ENCODE data around the gene CCDC141.

CCDC141 gene

DNA sequence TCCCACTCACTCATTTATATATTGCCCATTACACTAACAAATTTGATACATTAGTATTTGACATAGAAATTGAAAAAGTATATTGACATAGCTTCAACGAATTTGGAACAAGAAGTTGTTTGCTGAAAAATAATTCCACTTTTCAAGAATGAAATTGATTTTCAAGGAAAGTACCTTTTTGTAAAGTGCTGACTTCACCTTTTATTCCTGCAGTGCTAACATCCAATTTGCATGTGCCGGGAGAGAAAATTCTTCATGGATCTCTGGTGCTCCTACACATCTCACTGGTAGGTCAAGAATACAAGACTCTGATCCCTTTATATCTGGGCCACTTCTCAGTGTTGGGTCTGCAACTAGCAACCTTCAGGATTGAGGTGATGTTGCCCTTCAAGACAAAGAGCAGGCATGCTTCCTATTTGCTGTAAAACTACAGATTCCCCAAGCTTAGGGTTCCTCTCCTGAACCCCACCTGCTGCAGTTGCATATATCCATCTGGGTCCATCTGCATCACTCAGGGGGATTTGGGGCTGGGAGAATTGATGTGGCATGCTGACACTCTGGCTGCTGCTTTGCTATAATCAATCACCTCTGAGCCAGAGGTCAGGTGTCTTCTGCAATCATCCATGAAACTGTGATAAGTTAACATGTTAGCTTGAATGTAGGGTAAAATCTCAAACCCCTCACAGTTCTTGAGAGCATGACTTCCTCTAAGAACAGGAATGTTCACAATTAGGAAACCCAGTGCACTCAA lies 134.3 kb downstream of the CCDC141 start:
- TF ChIP-seq, protein P1, sequence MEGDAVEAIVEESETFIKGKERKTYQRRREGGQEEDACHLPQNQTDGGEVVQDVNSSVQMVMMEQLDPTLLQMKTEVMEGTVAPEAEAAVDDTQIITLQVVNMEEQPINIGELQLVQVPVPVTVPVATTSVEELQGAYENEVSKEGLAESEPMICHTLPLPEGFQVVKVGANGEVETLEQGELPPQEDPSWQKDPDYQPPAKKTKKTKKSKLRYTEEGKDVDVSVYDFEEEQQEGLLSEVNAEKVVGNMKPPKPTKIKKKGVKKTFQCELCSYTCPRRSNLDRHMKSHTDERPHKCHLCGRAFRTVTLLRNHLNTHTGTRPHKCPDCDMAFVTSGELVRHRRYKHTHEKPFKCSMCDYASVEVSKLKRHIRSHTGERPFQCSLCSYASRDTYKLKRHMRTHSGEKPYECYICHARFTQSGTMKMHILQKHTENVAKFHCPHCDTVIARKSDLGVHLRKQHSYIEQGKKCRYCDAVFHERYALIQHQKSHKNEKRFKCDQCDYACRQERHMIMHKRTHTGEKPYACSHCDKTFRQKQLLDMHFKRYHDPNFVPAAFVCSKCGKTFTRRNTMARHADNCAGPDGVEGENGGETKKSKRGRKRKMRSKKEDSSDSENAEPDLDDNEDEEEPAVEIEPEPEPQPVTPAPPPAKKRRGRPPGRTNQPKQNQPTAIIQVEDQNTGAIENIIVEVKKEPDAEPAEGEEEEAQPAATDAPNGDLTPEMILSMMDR (IDR thresholded peaks at IDR 0.05; ENCODE audit: low read depth, low read length) = no peak
- no peak for DNase-seq (ENCODE audit: low read depth in 2 of 2)
- no peak overlapping the region for H3K4me3 ChIP-seq (replicated peaks in 1 of 2; ENCODE audit: low read depth in 2 of 2, low read length in 2 of 2)

GRCh38 chr2:178914259-178914849 lies 135.6 kb downstream of the CCDC141 start:
- no peak overlapping the region for H3K4me3 ChIP-seq (replicated peaks in 1 of 2; ENCODE audit: low read depth in 2 of 2, low read length in 2 of 2)
- peak; percentile 91 for DNase-seq (ENCODE audit: low read depth in 2 of 2)
- TF ChIP-seq, protein P1 (IDR thresholded peaks at IDR 0.05; ENCODE audit: low read depth, low read length) = peak; percentile 95

- TF ChIP-seq, protein P1 (IDR thresholded peaks at IDR 0.05; ENCODE audit: low read depth, low read length) = no peak
- DNase-seq (ENCODE audit: low read depth in 2 of 2) = no peak
- H3K4me3 ChIP-seq (replicated peaks in 1 of 2; ENCODE audit: low read depth in 2 of 2, low read length in 2 of 2) = no peak overlapping the region
Measured at GRCh38 chr2:178913049-178913441, 136.9 kb downstream of the CCDC141 start.

DNA sequence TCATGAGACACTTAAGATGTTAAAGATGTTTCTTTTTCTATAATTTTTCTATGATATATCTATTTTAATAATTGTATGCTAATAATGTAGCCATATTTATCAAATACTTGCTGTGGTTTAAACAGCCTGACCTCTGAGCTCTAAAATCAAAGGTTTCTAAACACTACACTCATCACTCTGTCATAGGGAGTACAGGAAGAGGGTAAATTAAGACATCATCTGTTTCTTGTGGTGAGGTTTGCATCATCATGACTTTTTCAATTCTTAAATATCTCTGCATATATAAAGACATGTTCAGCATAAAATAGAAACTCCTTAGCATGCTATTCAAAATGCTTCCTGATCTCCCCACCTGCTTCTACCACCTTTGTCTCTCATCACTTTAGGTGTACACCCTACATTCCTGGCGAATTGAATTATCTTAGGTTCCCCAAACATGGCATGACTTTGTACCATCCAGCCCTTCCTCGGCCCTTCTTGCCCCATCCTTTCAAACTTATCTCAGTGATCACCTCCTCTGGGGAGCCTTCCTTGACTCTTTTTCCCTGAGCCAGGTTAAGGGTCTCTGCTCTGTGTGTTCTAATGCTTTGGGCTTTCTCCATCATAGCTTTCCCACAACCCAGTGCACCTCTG lies 137.4 kb downstream of the CCDC141 start:
- TF ChIP-seq, protein P1 (IDR thresholded peaks at IDR 0.05; ENCODE audit: low read depth, low read length) = no peak
- H3K4me3 ChIP-seq (replicated peaks in 1 of 2; ENCODE audit: low read depth in 2 of 2, low read length in 2 of 2) = no peak overlapping the region
- DNase-seq (ENCODE audit: low read depth in 2 of 2) = peak in 1 of 2 donors; percentile 57

GRCh38 chr2:178911039-178911438 lies 138.9 kb downstream of the CCDC141 start:
- no peak overlapping the region for H3K4me3 ChIP-seq (replicated peaks in 1 of 2; ENCODE audit: low read depth in 2 of 2, low read length in 2 of 2)
- TF ChIP-seq, protein P1 (IDR thresholded peaks at IDR 0.05; ENCODE audit: low read depth, low read length) = no peak
- no peak for DNase-seq (ENCODE audit: low read depth in 2 of 2)

- TF ChIP-seq, protein P1 (IDR thresholded peaks at IDR 0.05; ENCODE audit: low read depth, low read length) = no peak
- H3K4me3 ChIP-seq (replicated peaks in 1 of 2; ENCODE audit: low read depth in 2 of 2, low read length in 2 of 2) = no peak overlapping the region
- no peak for DNase-seq (ENCODE audit: low read depth in 2 of 2)
Measured at GRCh38 chr2:178910005-178910404, 139.9 kb downstream of the CCDC141 start.
